Measurements from ENCODE around the gene PYROXD2.

Gene PYROXD2

DNA sequence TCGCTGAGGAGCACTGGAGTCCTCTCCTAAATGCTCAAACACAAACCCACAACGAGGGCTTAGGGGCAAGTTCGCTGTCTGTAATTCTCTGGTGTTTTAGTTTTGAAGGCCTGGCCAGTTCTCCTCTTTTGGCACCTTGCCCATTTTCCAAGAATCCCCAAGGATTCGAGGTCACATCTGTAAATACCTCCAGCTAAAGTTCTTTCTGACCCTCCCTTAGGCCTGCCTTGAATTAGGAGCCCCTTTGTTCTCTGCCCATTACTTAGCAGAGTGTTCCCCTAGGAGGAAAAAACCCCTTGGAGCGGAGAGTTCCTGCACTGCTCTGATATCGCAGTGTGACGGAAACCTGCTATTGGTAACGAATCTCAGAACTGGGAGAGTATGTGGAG, 743 bp upstream of the PYROXD2 start:
- DNase-seq (ENCODE audit: low read depth, low spot score), result peak; percentile 20

DNA sequence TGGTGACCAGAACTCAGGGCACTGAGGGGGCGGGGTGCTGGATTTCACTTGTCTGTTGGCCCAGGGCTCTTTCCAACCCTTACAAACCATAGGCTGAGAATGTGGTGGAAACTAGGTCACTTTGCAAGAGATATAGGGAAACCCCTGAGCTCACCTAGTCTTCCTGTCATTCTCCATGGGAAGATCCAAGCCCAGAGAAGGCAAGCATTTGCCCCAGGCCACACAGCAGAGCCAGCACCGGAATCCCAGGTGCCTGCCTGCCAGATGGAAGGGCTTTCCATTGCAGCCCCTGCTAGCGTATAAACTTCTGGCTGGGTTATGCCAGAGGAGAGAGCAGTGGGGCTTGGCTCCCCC, 427 bp downstream of the PYROXD2 start:
- no peak for DNase-seq (ENCODE audit: low read depth, low spot score)

DNA sequence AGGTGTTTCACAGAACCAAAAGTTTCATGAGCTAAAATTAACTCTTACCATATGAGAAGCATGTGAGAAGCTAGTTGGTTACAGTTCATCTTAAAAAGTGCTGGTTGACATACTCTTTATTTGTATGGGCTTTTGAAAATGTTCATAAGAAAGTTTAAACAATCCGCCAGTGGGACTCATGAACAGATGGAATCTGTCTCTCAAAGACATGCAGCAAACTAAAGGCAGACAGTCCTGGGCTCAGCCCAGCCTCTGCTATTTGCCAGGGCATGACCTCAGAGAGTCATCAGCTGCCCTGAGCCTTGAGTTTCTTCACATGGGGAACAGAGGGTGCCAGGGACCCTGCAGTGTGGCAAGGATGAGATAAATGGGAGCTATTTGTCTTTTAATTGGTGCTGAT, 3.2 kb downstream of the PYROXD2 start:
- DNase-seq (ENCODE audit: low read depth, low spot score), result no peak

DNA sequence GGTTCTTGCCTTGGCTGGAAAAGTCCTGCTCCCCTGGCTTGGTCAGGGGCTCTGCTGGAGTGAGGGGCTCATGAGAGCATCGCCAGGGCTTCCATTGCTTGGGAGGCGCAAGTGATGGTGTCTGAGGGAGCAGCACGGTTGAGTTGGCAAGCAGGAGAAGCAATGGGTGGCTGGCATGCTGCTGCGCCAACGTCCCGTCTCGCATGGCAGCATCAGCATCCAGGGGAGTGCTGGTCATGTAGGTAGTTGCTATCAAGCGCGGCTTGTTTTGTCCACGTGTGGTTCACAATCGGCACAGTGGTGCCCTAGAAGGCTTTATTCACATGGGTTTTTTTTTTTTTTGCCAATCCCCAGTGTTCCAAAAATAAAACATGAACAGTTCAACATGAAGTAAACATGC, 3.8 kb downstream of the PYROXD2 start:
- no peak for DNase-seq (ENCODE audit: low read depth, low spot score)

DNA sequence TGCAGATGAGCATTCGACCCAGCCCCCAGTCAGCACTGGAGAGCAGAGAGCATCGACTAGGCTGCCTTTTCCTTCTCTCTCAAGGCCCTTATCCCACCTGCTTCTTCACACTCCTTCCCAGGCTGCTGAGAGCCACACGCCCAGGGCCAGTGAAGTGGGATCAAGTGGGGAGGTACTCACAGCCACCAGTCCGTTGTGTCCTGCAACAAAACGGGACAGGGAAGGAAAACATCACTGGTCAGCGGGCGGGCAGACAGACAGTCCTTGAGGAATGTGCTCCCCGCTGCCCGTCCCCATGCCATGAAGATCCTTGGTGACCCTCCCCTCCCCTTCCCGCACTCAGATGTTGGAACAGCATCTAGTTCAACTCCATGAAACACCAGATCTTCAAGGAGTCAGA, 4.2 kb downstream of the PYROXD2 start:
- no peak for DNase-seq (ENCODE audit: low read depth, low spot score)

DNA sequence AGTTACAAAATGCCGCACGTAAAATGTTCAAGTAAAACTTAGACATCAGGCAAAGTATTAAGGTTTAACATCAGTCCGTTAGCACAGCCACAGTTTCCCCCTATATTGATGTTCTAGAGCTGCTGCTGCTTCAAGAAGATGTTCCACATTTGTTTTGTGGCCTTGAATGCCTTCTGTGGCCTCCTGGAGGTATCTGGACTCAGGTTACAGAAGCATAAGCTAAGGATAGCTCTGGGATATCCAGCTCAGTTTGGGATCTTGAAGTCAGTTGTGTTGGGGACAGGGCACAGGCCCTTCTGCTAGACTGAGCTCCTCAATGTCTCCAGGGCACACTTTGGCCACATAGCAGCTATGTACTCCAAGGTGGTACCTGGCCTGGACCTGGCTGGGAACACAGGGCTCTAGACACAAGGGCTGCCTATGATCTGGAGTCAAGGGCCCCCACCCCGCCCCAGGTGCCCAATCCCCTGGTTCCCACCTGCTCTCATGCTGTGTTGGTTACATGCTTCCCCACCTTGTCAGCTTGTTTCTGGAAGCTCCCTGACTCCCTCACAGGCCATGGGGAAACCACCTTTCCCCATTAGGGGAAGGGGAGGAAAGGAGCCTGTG, 4.7 kb downstream of the PYROXD2 start:
- DNase-seq (ENCODE audit: low read depth, low spot score), result no peak

DNA sequence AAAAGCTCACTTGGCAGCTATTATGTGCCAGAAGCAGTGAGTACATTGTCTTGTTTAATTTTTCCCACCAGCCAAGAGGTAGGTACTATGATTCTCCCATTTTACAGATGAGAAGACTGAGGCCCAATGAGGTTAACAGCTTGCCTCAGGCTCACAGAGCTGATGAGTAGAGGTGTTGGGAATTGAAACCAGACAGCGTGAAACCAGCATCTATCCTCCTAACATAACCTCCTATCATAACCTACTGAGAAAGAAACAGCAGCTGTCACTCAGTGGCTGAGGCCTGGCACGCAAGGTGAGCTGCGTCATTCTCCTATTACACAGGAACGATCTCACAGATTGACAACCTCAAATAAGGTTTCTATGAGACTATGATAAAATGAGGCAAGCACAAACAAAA, 6.2 kb downstream of the PYROXD2 start:
- no peak for DNase-seq (ENCODE audit: low read depth, low spot score)

DNA sequence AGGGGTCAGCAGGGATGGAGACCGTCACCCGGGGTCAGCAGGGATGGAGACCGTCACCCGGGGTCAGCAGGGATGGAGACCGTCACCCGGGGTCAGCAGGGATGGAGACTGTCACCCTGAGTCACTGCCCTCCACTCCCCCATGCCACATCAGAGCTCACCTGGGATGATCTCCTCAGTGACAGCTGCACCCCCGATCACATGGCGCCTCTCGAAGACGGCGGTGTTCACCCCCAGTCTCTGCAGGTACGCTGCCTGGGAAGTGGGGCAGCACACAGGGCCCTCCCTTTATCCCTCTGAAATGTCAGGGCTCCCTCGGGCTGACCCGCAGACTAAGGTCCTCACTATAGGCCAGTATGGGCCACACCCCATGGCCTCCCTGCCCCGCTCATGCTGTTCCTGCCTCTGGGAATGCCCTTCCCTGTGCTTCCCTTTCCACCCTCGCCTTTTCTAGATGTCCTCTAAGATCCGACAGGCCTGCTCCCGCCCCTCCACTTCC, 7.2 kb downstream of the PYROXD2 start:
- DNase-seq (ENCODE audit: low read depth, low spot score), result no peak

DNA sequence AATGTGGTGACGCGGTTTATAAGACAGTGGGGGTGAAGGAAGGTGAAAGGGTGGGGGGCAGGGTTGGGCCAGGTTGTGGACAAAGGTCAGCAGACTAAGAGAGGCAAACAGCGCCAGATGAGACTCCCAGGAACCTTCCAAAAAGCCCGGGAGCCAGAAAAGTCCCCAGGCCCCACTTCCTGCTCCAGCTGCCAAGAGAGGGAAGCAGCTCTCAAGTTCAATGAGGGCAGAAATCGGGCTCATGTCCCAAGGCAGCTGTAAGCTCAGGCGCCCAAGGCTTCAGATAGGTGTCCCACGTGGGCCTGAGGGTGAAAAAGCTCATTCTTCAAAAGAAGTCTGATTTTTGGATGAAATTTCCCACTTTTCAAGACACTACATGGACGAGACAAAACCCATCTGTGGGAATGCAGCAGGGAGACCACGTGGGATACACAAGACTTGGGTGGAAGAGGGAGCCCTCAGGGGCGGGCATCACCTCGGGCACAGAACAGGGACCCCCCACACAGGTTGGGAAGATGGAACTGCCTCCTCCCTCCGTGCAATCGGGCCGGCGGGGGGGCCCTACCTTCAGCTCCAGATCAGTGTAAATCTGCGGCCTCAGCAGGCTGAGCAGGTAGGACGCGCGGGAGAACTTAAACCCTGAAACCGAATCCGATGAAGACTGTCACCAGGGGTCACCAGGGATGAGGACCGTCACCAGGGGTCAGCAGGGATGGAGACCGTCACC, 7.8 kb downstream of the PYROXD2 start:
- DNase-seq (ENCODE audit: low read depth, low spot score), result no peak

DNA sequence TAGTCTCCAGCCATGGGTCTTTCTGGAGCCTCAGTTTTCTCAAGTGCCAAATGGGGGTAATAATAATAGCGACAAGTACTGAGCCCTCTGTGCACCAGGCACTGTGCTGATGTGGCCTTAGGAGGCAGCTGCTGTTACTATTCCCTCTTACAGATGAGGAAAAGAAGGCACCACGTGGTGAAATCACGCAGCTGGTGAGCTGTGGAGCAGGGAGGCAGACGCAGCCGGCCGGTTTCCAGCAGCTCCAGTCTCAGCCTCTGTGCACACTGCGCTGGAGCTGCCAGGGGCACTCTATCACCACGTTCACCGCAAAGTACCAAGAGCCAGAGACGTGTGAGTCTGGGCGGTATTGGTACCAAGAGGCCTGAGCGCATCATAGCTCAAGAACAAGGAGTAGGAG, 9.6 kb downstream of the PYROXD2 start:
- no peak for DNase-seq (ENCODE audit: low read depth, low spot score)

DNA sequence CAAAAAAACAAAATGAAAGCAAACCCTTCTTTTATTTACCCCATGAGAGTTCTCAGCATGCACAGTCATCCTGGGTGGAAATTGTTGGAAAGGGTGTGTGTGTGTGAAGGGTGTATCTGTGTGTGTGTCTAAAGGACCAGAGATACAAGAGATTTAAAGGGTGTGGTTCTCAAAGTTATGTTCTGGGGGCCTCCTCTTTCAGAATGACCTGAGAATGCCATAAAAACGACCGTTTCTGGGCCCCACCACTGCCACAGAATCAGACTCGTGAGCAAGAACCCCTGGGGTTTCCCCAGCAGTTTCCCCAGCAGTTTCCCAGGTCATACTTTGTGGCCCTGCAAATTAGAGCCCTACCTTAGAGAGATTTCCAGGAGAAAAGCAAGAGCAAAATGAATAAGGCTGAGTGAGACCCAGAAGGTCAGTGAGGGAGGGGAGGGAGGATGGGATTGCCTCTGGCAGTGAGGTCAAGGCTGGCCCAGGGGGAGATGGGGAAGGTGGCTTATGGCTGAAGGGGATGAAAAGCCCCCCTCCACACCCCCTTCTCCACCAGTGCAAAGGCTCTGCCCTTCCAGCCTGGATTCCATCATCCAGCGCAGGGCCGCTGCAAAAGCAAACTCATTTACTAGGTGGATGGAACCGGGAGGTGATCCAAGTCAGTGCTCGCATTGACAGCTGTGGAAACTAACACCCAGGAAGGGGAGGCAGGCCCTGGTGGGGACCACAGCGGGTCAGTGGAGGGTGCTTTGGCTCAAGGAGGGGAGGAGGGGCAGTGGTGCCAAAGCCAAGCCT, 10.2 kb downstream of the PYROXD2 start:
- peak; percentile 41 for DNase-seq (ENCODE audit: low read depth, low spot score)

DNA sequence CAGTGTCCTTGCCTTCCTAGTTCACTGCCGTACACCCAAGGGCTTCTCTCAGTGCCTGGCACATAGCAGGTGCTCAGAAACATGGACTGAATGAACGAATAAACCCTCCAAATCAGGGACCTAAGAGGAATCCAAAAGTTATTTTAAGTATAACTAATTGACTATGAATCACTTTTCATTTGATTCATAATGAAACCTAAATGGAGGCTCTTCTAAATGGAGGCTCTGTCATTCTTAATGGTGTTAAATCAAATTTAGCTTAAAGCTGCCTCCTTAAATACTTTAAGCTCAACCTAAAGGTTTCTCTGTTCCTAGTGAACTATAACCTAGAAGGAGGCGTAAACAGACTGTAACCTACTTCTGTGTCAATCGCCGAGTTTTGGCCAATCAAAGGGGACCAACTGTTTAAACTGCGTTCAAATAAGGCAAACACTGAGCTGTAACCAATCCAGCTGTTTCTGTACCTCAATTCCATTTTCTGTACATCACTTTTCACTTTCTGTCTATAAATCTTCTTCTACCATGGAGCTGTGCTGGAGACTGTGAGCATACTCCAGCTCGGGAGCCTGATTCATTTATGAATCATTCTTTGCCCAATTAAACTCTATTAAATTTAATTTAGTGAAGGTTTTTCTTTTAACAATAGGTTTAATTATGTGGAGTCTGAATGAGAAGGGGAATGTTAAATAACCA, 11.0 kb downstream of the PYROXD2 start:
- no peak for DNase-seq (ENCODE audit: low read depth, low spot score)

DNA sequence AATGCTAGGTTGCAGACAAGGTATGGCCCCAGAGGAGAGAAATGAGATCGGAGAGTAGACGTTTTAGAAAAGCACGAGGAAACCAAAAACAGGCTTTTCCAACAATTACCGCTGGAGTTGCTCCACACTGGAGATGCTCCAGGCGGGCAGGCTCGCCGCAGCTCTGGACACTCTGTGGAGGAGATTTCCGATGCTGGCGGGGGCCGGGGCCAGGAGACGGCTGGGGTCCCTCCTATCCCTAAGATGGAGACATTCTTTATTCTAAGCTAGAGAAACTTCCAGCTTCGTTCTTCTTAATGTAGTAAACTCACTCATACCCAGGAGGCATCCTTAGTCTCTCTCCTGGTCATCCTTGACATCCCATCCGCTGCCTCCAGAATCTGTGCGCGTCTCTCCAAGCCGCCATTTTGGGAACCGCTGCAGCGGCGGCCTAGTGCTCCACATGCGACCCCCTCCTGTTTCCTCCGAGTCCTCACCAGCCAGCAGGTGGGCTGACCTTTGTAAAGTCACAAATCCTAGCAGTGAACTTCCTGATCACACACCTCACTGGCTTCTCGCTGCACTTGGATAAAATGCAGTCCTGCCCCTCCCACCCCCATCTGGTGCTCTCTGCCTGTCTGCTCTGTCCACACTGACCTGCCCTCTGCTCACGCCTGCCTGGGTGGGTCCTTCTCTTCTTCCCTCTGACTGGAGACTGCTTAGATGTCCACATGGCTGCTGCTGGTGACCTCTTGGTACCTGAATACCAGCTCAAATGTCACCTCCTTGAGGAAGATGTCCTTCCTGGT, 11.9 kb downstream of the PYROXD2 start:
- no peak for DNase-seq (ENCODE audit: low read depth, low spot score)

DNA sequence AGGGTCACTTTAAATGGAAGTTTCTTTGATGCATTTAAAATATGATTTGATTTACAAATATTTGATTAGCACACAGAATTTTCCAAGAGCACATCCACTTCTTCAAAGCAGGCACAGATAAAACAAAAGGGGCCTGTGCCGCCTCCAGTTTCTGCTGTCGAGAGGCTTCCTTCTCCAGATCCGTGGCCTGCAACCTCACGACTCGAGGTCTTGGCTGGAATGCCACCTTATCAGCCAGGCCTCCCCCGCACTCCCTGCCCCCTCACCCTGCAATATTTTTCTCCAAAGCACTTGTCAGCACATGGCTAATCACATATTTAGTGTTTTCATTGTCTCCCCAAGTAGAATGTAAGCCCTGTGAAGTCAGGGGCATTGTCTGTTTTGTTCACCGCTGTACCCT, 12.5 kb downstream of the PYROXD2 start:
- DNase-seq (ENCODE audit: low read depth, low spot score), result no peak

DNA sequence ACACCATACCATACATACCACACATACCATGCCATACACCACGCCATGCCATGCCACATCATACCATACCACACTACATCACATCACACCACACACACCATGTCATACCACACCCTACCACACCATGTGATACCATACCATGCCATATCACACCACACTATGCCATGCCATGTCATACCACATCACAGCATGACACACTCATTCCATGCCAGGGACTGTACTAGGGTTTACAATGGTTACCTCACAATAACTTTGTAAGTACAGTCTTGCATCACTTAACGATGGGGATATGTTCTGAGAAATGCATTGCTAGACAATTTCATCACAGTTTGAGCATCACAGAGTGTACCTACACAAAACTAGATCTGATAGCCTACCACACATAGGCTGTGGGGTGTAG, 14.5 kb downstream of the PYROXD2 start:
- no peak for DNase-seq (ENCODE audit: low read depth, low spot score)

DNA sequence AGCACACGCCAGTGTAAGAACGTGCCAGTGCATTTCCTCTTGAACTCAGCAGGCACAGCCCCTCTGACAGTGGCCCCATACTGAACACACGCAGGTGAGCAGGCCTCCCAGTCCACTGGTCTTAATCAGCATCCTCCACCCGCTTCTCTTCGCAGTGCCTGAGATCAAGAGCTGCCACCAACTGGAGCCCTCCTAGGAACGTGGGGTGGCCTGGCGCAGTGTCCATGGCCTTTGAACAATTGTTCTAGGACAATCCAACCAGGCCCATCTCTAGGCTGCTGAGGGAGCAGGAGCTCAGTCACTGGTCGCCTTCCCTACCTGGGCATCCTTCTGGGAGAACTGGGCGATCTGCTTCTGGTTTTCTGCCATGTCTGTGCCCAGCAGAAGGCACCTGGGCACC, 15.2 kb downstream of the PYROXD2 start:
- no peak for DNase-seq (ENCODE audit: low read depth, low spot score)

DNA sequence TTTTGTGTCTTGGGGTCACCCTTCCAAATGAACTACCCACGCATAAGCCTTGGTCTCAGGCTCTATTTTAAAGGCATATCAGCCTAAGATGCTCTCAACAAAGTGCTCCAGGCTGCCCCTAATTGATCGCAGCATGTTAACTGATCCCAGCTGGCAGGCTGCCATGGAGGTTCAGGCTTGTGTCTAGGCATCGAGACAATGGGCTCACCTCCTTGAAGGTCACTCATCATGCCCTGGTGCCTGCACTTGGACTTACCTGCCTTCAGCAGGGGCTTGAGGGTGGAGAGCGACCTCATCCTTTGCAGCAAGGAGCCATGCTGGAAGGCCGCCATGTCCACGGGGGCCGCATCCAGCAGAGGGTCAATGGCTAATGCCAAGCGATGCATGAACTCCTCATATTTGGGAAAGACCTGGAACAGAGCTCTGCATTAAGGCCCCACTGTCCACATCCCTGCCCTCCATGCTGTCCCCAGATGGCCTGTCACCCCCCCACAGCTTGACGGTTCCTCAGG, 17.8 kb downstream of the PYROXD2 start:
- DNase-seq (ENCODE audit: low read depth, low spot score), result no peak

DNA sequence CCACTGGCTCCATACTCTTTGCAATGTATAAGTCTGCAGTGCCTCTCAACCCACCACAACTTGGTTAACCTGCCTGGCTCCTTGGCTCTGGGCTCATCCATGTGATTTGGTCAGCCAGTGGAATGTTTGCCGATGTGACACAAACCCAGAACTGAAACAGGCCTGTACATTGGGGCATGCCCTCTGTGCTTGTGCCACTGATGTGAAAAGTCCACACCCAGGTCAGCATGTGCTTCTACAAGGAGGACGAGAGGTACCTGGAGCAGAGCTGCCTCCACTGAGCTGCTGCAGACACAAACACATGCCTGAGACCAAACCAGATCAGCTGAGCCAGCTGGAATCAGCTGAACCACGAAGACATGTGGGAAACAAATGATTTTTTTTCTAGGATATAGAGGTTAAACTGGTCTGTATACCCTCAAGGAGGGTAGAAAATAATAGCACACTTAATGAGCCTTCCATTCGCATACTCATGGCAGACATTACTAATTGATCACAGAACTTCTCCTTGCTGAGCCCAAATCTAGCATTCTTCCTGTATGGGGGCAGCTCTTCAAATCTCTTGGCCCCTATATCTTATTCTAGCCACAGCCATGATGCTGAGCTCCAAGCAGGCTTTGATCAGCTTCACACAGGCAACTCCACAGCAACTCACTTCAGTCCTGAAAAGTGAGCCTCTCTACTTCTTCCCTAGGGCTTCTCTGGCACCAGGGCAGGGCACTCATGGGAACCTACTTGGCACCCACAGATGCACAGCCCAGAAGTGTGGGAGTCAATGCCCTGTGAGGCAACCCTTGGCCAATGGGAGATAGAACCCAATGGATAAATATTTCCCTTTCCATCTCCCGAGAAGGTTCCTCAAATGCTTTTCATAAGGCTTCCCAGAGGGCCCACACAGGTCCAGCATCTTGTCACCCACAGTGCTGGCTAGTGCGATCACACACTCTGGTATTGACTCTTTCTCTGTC, 18.6 kb downstream of the PYROXD2 start:
- DNase-seq (ENCODE audit: low read depth, low spot score), result no peak

DNA sequence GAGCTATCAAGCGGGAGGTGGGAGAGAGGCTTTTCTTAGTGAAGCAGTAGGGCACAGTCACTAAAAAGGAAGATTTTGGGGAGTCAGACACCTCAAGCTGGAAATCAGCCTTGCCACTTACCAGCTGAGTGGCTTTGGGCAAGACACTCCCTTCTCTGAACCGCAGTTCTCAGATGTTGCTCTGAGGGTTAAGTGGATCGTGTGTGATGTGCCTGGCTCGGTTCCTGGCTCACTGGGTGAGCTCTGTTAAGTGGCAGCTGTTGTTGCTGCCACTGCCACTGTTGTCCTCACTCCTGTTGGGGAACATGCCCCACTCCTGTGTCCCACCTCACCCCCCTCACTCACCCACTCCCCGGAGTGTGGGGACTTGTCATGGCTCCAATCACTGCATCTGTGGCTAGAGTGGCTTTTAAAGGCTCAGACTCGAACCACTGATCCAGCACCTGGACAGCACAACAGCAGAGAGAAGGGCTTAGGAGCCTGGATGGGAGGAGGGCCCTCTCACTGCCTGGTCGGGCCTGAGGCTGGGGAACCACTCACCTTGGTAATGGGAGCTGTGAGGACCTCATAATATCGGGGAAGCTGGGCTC, 20.0 kb downstream of the PYROXD2 start:
- no peak for DNase-seq (ENCODE audit: low read depth, low spot score)

DNA sequence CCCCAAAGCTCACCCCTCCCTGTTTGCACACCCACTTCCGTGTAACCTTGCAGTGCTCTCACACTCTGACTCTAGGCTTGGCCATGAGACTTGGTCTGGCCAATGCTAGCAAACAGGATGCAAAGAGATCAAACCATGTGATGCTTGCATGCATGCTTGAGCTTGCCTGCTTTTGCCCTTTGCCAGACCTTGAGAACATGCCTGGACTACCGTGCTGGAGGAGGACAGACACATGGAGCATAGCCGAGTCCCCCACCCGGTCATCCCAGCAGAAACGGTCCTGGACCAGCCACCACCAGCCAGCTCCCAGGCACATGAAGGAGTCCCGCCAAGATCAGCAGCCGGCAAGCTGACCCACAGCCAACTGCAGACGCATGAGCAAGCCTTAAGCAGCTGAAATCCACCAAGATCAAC, 23.4 kb downstream of the PYROXD2 start:
- no peak for DNase-seq (ENCODE audit: low read depth, low spot score)
